ENCODE measurements around the gene TAS2R1.
"Not testable (repeated sequence)": the region's sequence is repeated elsewhere in the genome, so short reads cannot be mapped to it uniquely, and the experiment has no call there.

Gene TAS2R1

DNA sequence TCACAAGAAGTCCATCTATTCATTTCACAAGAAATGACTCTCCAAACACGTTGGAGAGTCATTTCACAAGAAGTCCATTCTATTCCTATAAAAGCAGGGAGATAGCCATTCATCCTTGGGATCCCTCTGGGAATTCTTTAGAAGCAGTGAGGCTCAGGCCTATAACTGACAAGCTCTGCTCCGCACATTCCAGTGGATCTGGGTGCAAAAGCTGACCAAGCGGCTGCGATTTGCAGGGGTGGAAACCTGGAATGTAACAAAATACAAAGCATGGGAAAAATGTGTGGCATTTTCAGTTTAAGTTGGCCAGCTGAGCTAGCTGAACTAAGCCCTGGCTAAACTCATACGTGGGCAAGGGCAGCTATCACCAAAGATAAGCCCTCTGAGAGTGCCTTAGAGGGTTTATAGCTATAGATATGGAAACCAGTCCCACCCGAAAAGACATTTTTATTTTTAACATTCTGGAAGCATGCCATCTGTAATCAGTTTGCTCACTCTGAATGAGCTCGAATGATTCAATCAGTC is 8.7 kb downstream of the TAS2R1 start:
- no peak for DNase-seq

GRCh38 chr5:9619331-9620092 is 10.6 kb downstream of the TAS2R1 start:
- DNase-seq, result no peak

DNA sequence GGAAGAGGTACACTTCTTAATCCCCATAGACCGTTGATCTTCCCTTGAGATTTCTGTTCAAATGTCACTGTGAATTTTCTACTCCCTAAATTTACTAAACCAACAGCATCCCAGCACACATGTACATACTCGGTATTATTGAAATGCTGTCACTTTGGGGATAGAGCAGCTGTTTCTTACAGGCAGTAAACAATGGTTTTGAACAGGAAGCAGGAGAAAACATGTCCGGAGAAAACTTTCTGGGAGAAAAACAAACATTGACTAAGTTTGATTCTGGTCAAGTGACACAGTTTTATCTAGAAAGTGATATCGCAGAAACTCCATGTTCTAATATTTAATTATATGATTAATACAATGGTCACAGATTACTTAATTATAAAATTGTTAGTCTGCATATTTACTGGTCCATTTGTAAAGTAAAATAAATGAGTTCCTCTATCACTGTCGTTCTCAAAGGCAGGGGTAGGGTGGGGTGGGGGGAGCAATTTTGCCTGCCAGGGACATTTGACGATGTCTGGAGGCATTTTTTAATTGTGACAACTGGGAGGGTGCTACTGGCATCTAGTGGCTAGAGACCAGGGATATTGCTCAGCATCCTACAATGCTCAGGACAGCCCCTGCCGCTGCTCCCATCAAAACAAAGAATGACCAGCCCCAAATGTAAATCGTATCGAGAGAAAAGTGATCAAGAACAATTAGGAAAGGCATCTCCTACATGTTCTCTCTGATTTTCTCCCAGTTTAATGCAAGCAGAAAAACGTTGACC is 12.2 kb downstream of the TAS2R1 start:
- DNase-seq, result no peak

DNA sequence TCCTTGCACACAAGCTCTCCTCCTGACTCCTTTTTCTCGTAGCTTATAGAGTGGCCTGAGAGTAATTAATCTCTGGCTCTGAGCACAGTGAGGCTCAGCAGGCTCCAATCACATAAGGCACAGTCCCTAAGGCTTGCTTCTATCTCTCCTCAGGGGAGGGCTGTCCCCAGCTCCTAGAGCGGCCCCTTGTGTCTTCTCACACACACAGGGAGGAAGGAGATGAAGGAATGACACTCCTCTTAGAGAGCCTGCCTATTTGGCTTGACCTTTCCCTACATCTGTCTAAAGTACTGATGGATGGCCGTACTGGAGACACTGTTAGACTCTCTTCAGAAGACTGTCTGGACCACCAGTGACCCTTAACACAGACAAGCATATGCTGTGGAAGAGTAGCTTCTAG is 12.9 kb downstream of the TAS2R1 start:
- no peak for DNase-seq

DNA sequence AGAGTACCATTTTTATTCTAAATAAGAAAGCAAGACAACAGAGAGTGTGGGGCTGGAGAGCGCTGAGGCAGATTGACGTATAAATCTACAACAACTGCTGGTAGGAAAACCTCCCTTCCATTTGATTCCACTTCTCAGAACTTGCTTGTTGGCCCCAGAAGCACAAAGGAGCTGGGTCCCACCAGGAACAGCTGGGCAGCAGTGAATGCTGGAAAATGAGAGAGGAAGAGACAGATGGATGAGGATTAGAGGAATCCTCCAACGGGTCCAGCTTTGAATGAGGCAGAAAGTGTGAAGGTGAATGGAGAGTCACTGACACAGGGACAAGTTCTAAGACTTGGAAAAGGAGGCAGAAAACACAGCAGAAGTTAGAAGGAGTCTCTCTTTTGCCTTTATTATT is 14.8 kb downstream of the TAS2R1 start:
- DNase-seq, result no peak

- DNase-seq, result no peak
These were observed 16.8 kb downstream of the TAS2R1 start for GRCh38 chr5:9613360-9613759.

DNA sequence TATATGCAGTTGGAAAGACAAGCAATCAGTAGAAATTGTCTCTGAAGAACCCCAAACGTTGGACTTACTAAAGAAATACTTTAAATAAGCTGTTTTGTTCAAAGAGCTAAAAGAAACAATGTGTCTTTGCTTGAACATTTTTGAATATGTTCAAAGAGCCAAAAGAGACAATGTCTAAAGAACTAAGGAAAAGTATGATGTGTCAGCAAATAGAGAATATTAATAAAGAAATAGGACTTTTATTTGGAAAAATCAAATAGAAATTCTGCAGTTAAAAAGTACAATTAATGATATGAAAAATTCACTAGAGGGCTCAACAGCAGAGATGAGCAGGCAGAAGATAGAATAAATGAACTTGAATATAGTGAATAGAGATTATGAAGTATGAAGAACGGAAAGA is 19.2 kb downstream of the TAS2R1 start:
- DNase-seq, result no peak

DNA sequence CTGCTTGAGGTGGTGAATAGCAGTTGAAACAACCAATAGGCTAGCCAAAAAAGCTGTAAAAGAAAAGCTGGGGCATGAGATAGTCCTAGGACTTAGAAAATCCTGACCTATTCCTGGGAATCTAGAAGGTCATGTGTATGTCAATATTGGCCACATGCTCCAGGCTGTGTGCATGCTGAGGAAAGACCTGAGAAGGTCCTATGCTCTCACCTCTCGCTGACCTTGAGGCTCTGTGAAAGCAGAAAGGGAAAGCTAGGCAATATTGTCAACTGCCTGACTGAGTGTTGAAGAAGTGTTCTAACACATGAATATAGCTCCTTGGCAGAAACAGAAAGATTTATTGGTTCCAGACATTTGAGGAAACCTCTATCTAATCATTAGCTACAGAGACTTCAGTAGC is 19.8 kb downstream of the TAS2R1 start:
- no peak for DNase-seq

DNA sequence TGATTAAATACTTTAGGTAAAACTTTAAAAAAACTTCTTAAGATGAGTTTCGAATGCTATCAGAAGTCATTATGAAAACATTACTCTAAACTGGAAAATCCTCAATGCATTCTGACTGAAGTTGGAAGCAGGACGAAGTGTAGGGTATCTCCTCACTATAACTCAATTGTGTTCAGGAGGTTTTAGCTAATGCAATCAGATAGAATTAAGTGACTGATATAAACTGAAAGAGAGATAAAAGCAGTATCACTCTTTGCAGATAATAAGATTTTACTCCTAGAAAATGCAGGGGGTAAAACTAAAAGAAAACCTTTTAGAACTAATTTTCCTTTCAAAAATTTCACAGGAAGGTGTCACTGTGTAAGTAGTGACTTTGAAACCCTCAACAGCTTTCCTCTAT is 22.1 kb downstream of the TAS2R1 start:
- no peak for DNase-seq

- DNase-seq, result no peak
These were observed 24.9 kb downstream of the TAS2R1 start for GRCh38 chr5:9605041-9605838.

- DNase-seq, result no peak
These were observed 25.7 kb downstream of the TAS2R1 start for GRCh38 chr5:9604416-9604815.

DNA sequence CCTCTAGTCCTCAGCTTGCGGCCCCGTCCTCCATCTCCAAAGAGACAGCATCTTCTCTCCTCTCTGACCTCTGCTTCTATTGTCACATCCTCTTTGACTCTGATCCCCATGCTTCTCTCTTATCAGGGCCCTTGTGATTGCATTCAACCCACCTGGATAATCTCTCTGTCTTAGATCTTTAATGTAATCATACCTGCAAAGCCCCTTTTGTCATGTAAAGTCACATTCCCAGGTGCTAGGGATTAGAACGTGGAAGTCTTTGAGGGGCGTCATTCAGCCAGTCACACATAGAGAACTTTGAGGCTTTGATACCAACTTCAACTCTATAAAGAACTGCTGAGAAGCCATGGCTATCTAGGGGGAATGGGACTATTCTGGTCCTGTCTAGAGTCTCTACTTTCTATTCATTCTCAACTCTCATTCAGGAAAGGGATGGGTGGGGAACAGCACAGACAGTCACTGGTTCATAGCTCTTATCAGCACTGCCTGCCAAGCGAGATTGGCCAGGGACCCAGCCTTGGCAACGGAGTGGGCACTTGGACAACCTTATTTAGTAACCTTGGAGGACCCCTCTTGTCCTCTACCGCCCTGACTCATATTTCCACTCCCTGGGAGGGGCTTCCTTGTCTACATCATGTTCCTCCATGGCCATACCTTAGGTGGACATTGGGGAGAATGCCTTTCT is 29.0 kb downstream of the TAS2R1 start:
- no peak for DNase-seq

GRCh38 chr5:9599391-9599790 is 30.8 kb downstream of the TAS2R1 start:
- DNase-seq, result no peak

- DNase-seq, result not testable (repeated sequence)
These were observed 31.8 kb downstream of the TAS2R1 start for GRCh38 chr5:9598329-9598728.

DNA sequence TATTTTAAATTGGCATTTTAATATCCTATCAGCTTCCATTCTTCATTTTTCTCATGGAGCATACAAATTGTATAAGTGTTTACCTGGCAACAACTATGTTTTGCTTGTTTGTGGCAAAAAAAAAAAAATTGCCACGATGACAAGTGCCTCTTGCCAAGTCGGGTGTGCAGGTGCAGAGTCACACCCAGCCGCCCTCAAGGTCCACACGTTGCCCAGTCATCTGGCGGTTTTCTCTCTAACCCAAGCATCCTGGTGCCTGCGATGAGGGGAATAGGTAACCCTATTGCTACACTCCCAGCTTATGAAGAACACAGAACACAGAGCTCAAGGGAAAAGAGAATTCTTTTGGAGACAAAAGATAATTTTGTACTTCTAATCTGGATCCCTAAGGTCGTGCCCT is 32.8 kb downstream of the TAS2R1 start:
- DNase-seq, result not testable (repeated sequence)

DNA sequence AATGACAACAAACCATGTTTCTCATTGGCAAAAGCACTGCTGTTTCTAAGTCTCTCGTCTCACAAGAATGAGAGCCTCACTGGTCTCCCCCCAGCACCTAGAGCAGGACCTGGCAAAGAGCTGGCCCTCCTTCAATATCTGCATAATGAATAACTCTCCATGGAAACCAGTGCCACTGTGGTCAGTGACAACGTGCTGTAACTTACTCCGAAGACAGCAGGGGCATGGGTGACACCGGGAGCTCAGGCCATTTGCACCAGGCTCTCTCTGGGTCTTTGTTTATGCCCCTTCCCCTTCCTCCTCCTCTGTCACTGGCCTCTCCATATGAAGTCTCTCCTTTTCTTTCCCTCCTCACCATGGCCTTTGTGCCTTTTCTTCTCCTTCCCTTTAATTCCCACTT is 33.3 kb downstream of the TAS2R1 start:
- DNase-seq, result no peak

DNA sequence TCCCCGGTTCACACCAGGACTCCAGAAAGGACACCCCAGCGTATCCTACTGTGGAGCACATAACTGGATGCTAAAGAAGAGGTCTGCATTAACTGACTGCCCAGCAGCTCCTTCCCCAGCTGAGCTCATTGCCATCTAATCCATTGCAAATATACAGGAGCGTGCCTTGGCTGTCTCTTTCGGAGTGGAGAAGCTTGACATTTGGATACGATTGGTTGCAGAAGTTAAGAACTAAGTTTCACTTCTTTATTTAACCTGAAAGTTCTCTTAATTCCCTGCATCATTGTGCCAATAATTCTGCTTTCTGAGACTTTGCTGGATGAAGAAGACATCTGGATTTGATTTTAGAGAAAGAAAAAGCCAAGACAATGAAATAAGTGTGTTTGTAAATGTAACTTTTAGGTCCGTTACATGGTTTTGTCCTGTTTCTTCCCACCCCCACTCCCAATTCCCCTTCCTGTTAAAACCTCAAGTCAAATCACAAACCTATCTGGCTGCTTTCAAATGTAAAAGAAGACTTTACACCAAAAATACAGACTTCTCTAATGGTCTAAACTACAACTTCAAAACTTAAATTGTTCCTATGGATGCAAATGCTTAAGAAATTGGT is 33.9 kb downstream of the TAS2R1 start:
- no peak for DNase-seq

GRCh38 chr5:9594913-9595312 is 35.2 kb downstream of the TAS2R1 start:
- DNase-seq, result no peak

- DNase-seq, result no peak
These were observed 40.9 kb downstream of the TAS2R1 start for GRCh38 chr5:9589049-9589835.

- DNase-seq, result no peak
These were observed 41.9 kb downstream of the TAS2R1 start for GRCh38 chr5:9588254-9588653.

- no peak for DNase-seq
These were observed 43.0 kb downstream of the TAS2R1 start for GRCh38 chr5:9587135-9587534.

Data from effector CD4-positive, alpha-beta T cell (primary cell).